GM15510 (cell line): ENCODE measurements around the gene CACNG6.

Experiments used
- POLR2A ChIP-seq: IDR thresholded peaks from 3 replicates; pipeline ENCODE4 v1.6.1; 2011; ENCODE audit warnings: borderline replicate concordance; ENCODE audit not compliant: insufficient read length; ENCODE audit errors: extremely low read depth

Gene CACNG6

GRCh38 chr19:54041969-54042606 lies 50.7 kb downstream of the CACNG6 start:
- TF ChIP-seq POLR2A = no peak

GRCh38 chr19:54042989-54043388 lies 51.6 kb downstream of the CACNG6 start:
- TF ChIP-seq POLR2A = no peak

- TF ChIP-seq POLR2A = no peak
These were observed 54.3 kb downstream of the CACNG6 start for GRCh38 chr19:54045771-54046170.

- TF ChIP-seq POLR2A = no peak
These were observed 56.2 kb downstream of the CACNG6 start for GRCh38 chr19:54047616-54048015.
